A549 (cell line): ENCODE results near the gene MARCKSL1. TPM values are rescaled to one million over a fixed set of nuclear protein-coding genes. Genes with fewer than 3 reads are reported as not detected.

Experiments
- ATAC-seq, 2 experiments: fragments of 200-7000 bp in 1 of 2; fragments of >200 bp in 1 of 2; cut with Nextera tagmentation in 1 of 2; cut with Tn5 transposase in 1 of 2; 3 replicates each; pipeline versions ENCODE4 v1.8.0 to v1.9.1; 2018 to 2020; ENCODE audit warnings: mild to moderate bottlenecking in 1 of 2, moderate library complexity in 1 of 2
- CTCF ChIA-PET: fragments of 300-600 bp; sonication (Branson Sonifier 250); formaldehyde crosslinking; extraction: SDS; loops from one replicate; lab custom pipeline; 2021; ENCODE audit warnings: antibody characterized with exemption, inconsistent platforms; lab: Yijun Ruan, JAX
- POLR2A ChIA-PET: fragments of 350-600 bp; formaldehyde crosslinking; extraction: SDS; loops from one replicate; lab custom pipeline; 2021; ENCODE audit warnings: antibody characterized with exemption, inconsistent platforms; lab: Yijun Ruan, JAX
- DNase-seq, 2 experiments: peaks; one replicate each; pipeline versions ENCODE4 v3.0.0 to v3.0.0-alpha.2; 2011 to 2016; ENCODE audit warnings: low read depth in 1 of 2, low spot score in 1 of 2
- FAIRE-seq: peaks from 2 replicates; lab custom pipeline; 2011; peaks lifted over from hg19 to GRCh38; lab: Jason Lieb, UNC
- H3K27ac ChIP-seq, 2 experiments: fragments of >200 bp; sonication (Bioruptor Twin); formaldehyde crosslinking; 3 replicates each; pipeline ENCODE4 v1.5.1; 2016 to 2017
- H3K4me1 ChIP-seq: fragments of >200 bp; sonication (Bioruptor Twin); formaldehyde crosslinking; 3 replicates; pipeline ENCODE4 v1.6.1; 2016
- H3K4me2 ChIP-seq: fragments of >200 bp; sonication (Bioruptor Twin); formaldehyde crosslinking; 3 replicates; pipeline ENCODE4 v1.6.1; 2016
- H3K4me3 ChIP-seq: fragments of >200 bp; sonication (Bioruptor Twin); formaldehyde crosslinking; 3 replicates; pipeline ENCODE4 v1.5.1; 2016
- H3K9me3 ChIP-seq: fragments of >200 bp; sonication (Bioruptor Twin); formaldehyde crosslinking; 3 replicates; pipeline ENCODE4 v1.6.1; 2016
- BHLHE40 ChIP-seq: IDR thresholded peaks from 2 replicates; pipeline ENCODE4 v1.6.1; 2012; ENCODE audit warnings: low read depth, low read length, inconsistent platforms
- E2F6 ChIP-seq: IDR thresholded peaks from 2 replicates; pipeline ENCODE4 v1.6.1; 2012; ENCODE audit warnings: low read depth, borderline replicate concordance
- ESRRA ChIP-seq: fragments of 150-350 bp; IDR thresholded peaks from 2 replicates; pipeline ENCODE4 v1.6.1; 2014; ENCODE audit warnings: mild to moderate bottlenecking, low read length, borderline replicate concordance
- HOXB5 ChIP-seq: fragments of 250-450 bp; sonication (Bioruptor Pico); IDR thresholded peaks from 2 replicates; pipeline ENCODE4 v1.5.0; 2020; ENCODE audit warnings: mild to moderate bottlenecking, moderate library complexity
- KDM5A ChIP-seq: fragments of 200-600 bp; sonication (generic); IDR thresholded peaks from 2 replicates; pipeline ENCODE4 v1.6.1; 2016; ENCODE audit warnings: antibody characterized with exemption, mild to moderate bottlenecking
- MAFK ChIP-seq: fragments of 450-650 bp; IDR thresholded peaks from 2 replicates; pipeline ENCODE4 v1.6.1; 2014; ENCODE audit not compliant: partially characterized antibody
- MAX ChIP-seq: IDR thresholded peaks from 2 replicates; pipeline ENCODE4 v1.6.1; 2012
- NFE2L2 ChIP-seq: fragments of 150-350 bp; conservative IDR thresholded peaks from 2 replicates; pipeline ENCODE4 v1.6.1; 2014; ENCODE audit warnings: low read length
- NR3C1 ChIP-seq: fragments of >200 bp; sonication (Bioruptor Twin); formaldehyde crosslinking; IDR thresholded peaks from 3 replicates; pipeline ENCODE4 v1.6.1; 2017
- PHF8 ChIP-seq: fragments of 200-600 bp; sonication (generic); IDR thresholded peaks from 2 replicates; pipeline ENCODE4 v1.6.1; 2016; ENCODE audit warnings: low read depth, mild to moderate bottlenecking, antibody characterized with exemption, moderate library complexity, borderline replicate concordance
- POLR2A ChIP-seq: IDR thresholded peaks from 2 replicates; pipeline ENCODE4 v1.6.1; 2012; ENCODE audit warnings: mild to moderate bottlenecking, low read length
- POLR2AphosphoS2 ChIP-seq: conservative IDR thresholded peaks from 2 replicates; pipeline ENCODE4 v1.6.1; 2012; ENCODE audit warnings: low read length, improper control_type of control experiment, inconsistent platforms
- RNF2 ChIP-seq: fragments of 200-600 bp; sonication (generic); IDR thresholded peaks from 2 replicates; pipeline ENCODE4 v1.6.1; 2016; ENCODE audit warnings: low read depth, mild to moderate bottlenecking, antibody characterized with exemption, moderate library complexity, borderline replicate concordance
- SMC3 ChIP-seq: fragments of >200 bp; sonication (Bioruptor Twin); formaldehyde crosslinking; IDR thresholded peaks from 3 replicates; pipeline ENCODE4 v1.6.1; 2018; ENCODE audit warnings: inconsistent platforms
- SREBF2 ChIP-seq: fragments of 450-650 bp; IDR thresholded peaks from 2 replicates; pipeline ENCODE4 v1.6.1; 2014; ENCODE audit warnings: mild to moderate bottlenecking, moderate library complexity
- TP53 ChIP-seq: fragments of 250-450 bp; sonication (Bioruptor Pico); IDR thresholded peaks from 2 replicates; pipeline ENCODE4 v1.5.0; 2021; ENCODE audit warnings: mild to moderate bottlenecking, moderate library complexity
- ZFP36 ChIP-seq: fragments of 450-650 bp; IDR thresholded peaks from 2 replicates; pipeline ENCODE4 v1.6.1; 2014; ENCODE audit warnings: borderline replicate concordance; ENCODE audit not compliant: partially characterized antibody
- ZSCAN20 ChIP-seq: fragments of 250-450 bp; sonication (Bioruptor Pico); IDR thresholded peaks from 2 replicates; pipeline ENCODE4 v1.8.0; 2022; ENCODE audit warnings: mild to moderate bottlenecking, moderate library complexity
- WGBS: methylation state at CpG from one replicate; pipeline ENCODE4 v1.1.6; 2017; ENCODE audit errors: missing lambda C conversion rate; 5-methylcytosine and 5-hydroxymethylcytosine counted together
- polyA plus RNA-seq, 4 experiments: library from polyadenylated mRNA; depleted of rRNA in 3 of 4; stranded (reverse); fragments of >200 nt; fragmentation: RNase III in 1 of 4; extraction: RNeasy Plus Mini Kit Qiagen cat#74134 plus additional on column Dnase treatment in 1 of 4; gene quantifications; 2 replicates in 3 of 4; 3 replicates in 1 of 4; pipeline ENCODE4 v1.2.3, GENCODE V29; 2011 to 2017
- TF ChIP-seq, protein P1 (sequence below): fragments of >200 bp; sonication (Bioruptor Twin); formaldehyde crosslinking; IDR thresholded peaks from 2 replicates; pipeline ENCODE4 v1.6.1; 2016
- TF ChIP-seq, protein P2 (sequence below): fragments of 150-350 bp; IDR thresholded peaks from 2 replicates; pipeline ENCODE4 v1.6.1; 2014; ENCODE audit warnings: low read depth, mild to moderate bottlenecking, low read length
- TF ChIP-seq, protein P3 (sequence below): fragments of 250-450 bp; sonication (Bioruptor Pico); IDR thresholded peaks from 2 replicates; pipeline ENCODE4 v1.5.0; 2021; ENCODE audit warnings: mild to moderate bottlenecking, moderate library complexity, borderline replicate concordance

MARCKSL1 gene
- polyA plus RNA-seq, 2 of the 4 experiments (the other 2 are of a cell fraction), result 62.6 to 73.2 TPM

- FAIRE-seq, result no peak
- no peak for TF ChIP-seq HOXB5
- Histone ChIP-seq H3K4me3 (no peak overlapping the region), H3K27ac (no peak overlapping the region), H3K4me1 (peaks cover 27% of the 10 kb centered on the region; the same call in 2 of the 3 replicates), H3K9me3 (peaks cover 10% of the 10 kb centered on the region; the same call in 2 of the 3 replicates), H3K4me2 (no peak overlapping the region)
- CTCF ChIA-PET, result interaction anchor here (1.0 to 3.1 kb wide), 3 partner anchors 10 to 92 kb away, joined by 3 to 15 read pairs (median 14); no protein-coding TSS in a partner anchor
- POLR2A ChIA-PET, result no interaction called here
- no peak for ATAC-seq
- WGBS, result 30% methylated on average over 2 of the region's 2 CpGs
- DNase-seq, result no peak
These were observed 28.7 kb downstream of the MARCKSL1 start for GRCh38 chr1:32307324-32307723.

DNA sequence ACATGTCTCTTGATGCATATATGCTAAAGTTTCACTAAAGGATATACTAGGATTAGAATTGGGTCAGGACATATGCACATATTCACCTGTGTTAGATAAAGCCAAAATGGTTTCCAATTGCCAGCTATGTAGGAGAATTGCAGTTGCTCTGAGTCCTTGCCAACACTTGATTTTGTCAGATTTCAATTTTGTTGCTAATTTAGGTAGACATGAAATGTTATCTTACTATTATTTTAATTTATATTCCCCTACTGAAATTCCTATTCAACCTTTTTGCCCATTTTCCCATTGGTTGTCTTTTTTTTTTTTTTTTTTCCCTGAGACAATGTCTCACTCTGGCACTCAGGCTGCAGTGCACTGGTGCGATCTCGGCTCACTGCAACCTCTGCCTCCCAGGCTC lies 30.7 kb downstream of the MARCKSL1 start:
- Histone ChIP-seq H3K9me3 (peaks cover 10% of the 10 kb centered on the region; the same call in 2 of the 3 replicates), H3K4me3 (no peak overlapping the region), H3K4me2 (no peak overlapping the region), H3K27ac (no peak overlapping the region), H3K4me1 (peaks cover 27% of the 10 kb centered on the region; the same call in 2 of the 3 replicates)
- ATAC-seq (no peak), DNase-seq (no peak), FAIRE-seq (no peak)
- TF ChIP-seq SMC3 (no peak), MAFK (no peak), PHF8 (no peak), ZSCAN20 (no peak), ZFP36 (peak; percentile 43)
- ChIA-PET CTCF (interaction anchor here (0.7 to 2.8 kb wide), 2 partner anchors 12 to 990 kb away, joined by 3 to 15 read pairs; no protein-coding TSS in a partner anchor), POLR2A (no interaction called here)
- WGBS, result 100% methylated on average over 2 of the region's 2 CpGs

DNA sequence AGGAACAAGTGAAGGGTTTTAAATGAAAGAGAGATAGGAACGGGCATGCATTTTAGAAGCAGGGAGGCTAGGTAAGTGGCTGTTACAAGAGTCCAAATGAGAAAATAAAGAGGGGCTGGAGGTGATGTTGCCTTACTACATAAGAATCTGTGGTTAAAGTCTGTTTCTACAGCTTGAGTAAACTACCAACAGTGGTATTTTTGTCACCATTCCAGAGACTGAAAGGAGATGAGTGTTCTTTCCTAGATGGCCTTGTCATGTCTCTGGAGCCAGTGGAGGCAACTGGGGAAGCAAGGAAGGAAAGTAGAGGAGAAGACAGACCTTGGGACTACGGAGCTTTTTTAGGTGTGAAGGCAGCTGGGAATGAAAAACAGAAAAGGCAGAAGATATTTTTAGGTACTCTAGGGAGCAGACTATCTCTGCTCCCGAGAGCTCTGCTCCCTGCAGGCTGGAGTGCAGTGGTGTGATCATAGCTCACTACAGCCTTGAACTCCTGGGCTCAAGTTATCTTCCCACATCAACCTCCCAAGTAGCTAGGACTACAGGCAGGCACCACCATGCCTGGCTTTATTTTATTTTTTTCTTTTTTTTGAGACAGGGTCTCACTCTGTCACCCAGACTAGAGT lies 31.9 kb downstream of the MARCKSL1 start:
- no peak for ATAC-seq
- TF ChIP-seq BHLHE40, result no peak
- no peak for TF ChIP-seq NFE2L2
- TF ChIP-seq TP53 (CRISPR knock-in tag), result no peak
- TF ChIP-seq E2F6, result no peak
- TF ChIP-seq, protein P1, sequence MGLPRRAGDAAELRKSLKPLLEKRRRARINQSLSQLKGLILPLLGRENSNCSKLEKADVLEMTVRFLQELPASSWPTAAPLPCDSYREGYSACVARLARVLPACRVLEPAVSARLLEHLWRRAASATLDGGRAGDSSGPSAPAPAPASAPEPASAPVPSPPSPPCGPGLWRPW, result no peak
- TF ChIP-seq MAX, result no peak
- no peak for TF ChIP-seq ZSCAN20
- no peak for TF ChIP-seq POLR2A
- TF ChIP-seq ESRRA, result no peak
- TF ChIP-seq, protein P2, sequence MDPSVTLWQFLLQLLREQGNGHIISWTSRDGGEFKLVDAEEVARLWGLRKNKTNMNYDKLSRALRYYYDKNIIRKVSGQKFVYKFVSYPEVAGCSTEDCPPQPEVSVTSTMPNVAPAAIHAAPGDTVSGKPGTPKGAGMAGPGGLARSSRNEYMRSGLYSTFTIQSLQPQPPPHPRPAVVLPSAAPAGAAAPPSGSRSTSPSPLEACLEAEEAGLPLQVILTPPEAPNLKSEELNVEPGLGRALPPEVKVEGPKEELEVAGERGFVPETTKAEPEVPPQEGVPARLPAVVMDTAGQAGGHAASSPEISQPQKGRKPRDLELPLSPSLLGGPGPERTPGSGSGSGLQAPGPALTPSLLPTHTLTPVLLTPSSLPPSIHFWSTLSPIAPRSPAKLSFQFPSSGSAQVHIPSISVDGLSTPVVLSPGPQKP, result no peak
- TF ChIP-seq KDM5A, result no peak
- no peak for TF ChIP-seq NR3C1
- no peak for TF ChIP-seq RNF2
- TF ChIP-seq, protein P3, sequence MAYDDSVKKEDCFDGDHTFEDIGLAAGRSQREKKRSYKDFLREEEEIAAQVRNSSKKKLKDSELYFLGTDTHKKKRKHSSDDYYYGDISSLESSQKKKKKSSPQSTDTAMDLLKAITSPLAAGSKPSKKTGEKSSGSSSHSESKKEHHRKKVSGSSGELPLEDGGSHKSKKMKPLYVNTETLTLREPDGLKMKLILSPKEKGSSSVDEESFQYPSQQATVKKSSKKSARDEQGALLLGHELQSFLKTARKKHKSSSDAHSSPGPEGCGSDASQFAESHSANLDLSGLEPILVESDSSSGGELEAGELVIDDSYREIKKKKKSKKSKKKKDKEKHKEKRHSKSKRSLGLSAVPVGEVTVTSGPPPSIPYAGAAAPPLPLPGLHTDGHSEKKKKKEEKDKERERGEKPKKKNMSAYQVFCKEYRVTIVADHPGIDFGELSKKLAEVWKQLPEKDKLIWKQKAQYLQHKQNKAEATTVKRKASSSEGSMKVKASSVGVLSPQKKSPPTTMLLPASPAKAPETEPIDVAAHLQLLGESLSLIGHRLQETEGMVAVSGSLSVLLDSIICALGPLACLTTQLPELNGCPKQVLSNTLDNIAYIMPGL (CRISPR knock-in tag), result no peak
- no peak for TF ChIP-seq POLR2AphosphoS2
- no peak for TF ChIP-seq SREBF2
- no peak for TF ChIP-seq ZFP36
- Histone ChIP-seq H3K4me3 (no peak overlapping the region), H3K9me3 (peaks cover 10% of the 10 kb centered on the region; the same call in 2 of the 3 replicates), H3K27ac (no peak overlapping the region), H3K4me1 (peaks cover 15% of the 10 kb centered on the region; the same call in 2 of the 3 replicates), H3K4me2 (no peak overlapping the region)
- ChIA-PET POLR2A (no interaction called here), CTCF (interaction anchor here (0.6 to 2.1 kb wide), 5 partner anchors 8 to 344 kb away, joined by 3 to 7 read pairs (median 4); no protein-coding TSS in a partner anchor)
- DNase-seq, result no peak
- no peak for FAIRE-seq
- 93% methylated on average over 3 of the region's 3 CpGs for WGBS
